T-helper 1 cell (primary cell): ENCODE data around the gene SSC5D.

ENCODE experiments used
- DNase-seq, 5 donors: peaks; one replicate each; pipeline ENCODE4 v3.0.0-alpha.2; 2012 to 2020

SSC5D gene

GRCh38 chr19:55474269-55475265 is 13.7 kb upstream of the SSC5D start:
- no peak for DNase-seq

DNA sequence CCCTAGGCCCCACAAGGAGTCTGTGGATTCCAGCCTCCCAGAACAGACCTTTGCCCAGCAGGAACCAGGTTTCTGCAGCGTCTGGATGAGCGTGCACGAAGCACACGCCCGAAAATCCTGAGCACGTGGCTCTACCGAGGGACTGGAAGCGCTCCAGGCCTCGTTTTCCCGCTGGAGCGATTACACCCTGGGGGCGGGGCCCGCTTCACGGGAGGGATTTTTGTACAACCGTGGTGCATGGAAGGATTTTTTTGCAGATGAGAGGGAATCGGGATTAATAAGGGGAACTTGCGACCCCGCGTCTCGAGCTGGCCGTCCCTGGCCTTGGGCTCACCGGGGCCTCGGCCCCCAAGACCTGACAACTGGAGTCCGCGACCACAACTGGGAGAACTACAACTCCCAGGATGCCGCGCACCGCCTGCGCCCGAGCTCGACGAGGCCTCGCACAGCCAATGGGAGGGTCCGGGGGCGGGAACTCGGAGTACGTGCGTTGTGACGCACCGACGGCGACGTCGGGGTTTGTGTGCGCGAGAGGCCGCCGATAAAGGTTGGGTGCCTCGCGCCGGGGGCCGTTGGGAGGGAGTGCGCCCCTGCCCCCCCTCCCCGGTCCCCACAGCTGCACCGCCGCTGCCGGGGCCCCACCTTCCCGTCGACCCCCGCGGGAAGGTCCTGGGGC is 12.0 kb upstream of the SSC5D start, which contains the start of gene ZNF628:
Gene ZNF628 (plus strand): TSS at position 518 of the 676 bp plus-strand sequence. CDS start 3,294 bp downstream, outside the sequence.
- peak; percentile 95 to 99 (median 96) for DNase-seq

- DNase-seq, result no peak
These were observed 10.3 kb upstream of the SSC5D start for GRCh38 chr19:55477905-55478304.

- no peak for DNase-seq
These were observed 9.9 kb upstream of the SSC5D start for GRCh38 chr19:55478364-55478763.

DNA sequence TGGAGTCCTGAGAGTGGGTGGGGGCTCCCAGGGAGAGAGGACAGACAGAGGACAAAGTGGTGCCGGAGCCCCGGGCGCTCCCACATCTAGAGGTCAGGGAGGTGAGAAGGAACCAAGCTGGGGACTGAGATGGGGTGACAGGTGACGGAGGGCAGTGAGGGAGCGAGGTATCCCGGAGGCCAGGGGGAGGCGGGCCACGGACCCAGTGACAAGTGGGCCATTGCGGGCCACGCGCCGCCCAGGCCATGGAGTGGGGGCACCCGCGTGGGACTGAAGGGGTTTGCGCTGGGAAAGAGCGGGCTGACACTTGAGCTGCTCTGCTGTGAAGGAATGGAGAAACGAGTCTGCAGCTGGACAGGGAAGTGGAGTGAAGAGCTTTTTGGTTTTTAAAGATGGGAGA is 9.2 kb upstream of the SSC5D start:
- no peak for DNase-seq

DNA sequence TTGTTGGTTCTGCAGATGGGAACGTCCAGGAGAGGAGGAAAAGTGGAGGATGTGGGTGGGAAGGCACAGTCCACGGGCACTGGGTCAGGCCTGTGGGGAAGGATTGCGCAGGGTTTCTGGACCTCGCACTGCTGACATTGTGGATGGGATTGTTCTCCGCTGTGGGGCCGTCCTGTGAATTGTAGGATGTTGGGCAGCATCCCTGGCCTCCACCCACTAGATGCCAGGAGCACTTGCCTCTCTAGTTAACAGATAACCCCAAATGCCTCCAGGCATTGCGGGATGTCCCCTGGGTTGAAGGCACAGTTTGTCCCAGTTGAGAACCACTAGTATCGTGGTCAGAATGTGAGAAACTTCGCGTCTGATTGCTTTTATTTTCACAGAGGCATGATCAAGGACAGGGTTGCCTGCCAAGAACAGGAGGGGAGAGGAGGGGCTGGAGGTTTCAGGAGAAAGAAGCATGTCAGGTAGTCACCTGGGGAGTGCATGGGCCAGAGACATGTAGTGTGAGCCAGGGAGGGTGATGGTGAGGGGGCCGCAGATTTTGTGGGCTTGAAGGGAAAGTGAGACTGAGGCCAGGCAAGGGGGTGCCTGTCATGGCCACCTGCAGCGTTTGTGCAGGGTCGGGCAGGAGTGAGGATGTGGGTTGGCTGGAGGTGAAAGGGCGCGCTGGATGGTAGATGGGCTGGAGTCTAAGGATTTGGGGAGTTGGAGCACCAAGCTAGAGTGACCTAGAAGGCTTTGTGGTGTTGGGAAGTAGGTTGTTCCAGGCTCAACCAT is 8.6 kb upstream of the SSC5D start:
- DNase-seq, result no peak

DNA sequence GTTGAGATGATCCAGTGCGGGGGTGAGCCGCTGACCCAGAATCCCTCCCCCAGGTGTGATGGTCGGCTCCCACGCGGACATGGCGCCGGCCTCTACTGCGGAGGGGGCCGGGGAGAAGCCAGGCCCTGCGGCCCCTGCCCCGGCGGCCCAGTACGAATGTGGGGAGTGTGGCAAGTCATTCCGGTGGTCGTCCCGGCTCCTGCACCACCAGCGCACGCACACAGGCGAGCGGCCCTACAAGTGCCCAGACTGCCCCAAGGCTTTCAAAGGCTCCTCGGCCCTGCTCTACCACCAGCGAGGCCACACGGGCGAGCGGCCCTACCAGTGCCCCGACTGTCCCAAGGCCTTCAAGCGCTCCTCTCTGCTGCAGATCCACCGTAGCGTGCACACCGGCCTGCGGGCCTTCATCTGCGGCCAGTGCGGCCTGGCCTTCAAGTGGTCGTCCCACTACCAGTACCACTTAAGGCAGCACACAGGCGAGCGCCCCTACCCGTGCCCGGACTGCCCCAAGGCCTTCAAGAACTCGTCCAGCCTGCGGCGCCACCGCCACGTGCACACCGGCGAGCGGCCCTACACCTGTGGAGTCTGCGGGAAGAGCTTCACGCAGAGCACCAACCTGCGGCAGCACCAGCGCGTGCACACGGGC is 7.0 kb upstream of the SSC5D start:
- DNase-seq, result no peak

- no peak for DNase-seq
These were observed 6.5 kb upstream of the SSC5D start for GRCh38 chr19:55481794-55482155.

- no peak for DNase-seq
These were observed 5.9 kb upstream of the SSC5D start for GRCh38 chr19:55482156-55482961.

GRCh38 chr19:55482967-55483705 is 5.1 kb upstream of the SSC5D start:
- DNase-seq, result no peak

GRCh38 chr19:55483706-55484592 is 4.3 kb upstream of the SSC5D start:
- peak in 1 of 5 donors; percentile 6 for DNase-seq

DNA sequence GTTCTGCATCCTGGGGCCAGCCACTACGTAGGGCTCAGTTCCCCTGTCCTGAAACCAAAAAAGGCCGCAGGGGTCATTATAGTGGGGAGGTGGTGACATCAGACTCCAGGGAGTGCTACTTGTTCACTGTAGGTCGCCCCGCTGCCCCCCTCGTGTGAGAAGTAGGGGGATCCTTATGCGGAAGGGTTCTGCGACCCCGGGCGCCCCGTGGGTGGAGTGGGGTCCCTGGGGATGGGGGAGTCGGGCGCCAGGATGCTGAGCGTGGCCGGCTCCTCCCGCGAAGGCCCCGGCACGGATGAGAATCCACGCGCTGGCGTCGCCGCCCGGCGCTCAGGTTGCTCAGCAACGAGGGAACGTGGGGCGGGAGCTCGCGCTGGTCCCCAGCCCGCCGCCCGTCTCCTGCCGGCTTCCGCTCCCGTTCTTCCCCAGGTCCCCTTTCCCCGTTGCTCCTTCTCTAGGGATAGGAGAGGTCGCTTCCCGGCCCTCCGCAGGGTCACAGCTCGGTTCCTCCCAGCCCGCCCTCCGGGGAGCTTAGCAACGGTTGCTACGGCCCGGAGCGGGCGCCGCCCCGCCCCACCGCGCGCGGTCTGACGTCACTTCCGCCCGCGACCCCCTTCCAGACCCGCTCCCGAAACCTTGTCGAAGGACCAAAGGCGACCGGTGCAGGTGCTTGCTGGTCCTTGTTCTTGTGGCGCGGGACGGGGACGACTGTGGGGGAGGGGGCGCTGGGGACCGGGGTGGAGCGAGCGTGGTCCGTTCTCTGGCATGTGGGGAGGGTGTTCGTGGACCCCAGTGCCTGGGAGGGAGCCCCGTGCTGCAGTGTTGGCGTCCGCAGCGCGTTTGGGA is 3.4 kb upstream of the SSC5D start, which contains the start of gene NAT14:
Gene NAT14 (plus strand): TSS at position 596 of the 846 bp plus-strand sequence. CDS start 521 bp downstream, outside the sequence.
- DNase-seq, result peak; percentile 26 to 61 (median 53)

DNA sequence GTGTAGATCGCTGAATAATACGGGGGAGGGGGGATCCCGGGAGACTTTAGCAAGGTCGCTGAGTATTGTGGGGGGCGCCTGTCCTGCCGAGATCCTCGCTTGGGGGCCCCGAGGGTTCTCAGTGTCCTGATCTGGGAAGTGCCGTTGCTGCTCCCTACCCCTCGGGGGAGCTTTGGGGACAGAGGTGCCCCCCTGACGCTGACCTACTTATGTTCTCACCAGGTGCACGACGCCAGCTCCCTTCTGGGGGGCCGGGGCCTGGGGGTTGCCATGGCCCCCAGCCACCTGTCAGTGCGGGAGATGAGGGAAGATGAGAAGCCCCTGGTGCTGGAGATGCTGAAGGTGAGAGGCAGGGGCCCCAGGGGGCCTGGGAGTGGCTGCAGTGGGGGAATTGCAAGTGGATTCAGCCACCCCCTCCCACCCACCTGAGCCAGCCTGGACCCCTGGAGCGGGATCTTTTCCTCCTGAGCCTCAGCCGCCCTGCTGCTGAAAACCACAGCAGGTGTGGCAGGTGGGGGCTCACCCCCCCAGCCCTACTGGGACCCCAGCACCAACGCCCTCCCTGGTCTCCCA is 2.7 kb upstream of the SSC5D start:
- DNase-seq, result no peak

GRCh38 chr19:55486043-55486970 is 1.9 kb upstream of the SSC5D start:
- DNase-seq, result no peak

DNA sequence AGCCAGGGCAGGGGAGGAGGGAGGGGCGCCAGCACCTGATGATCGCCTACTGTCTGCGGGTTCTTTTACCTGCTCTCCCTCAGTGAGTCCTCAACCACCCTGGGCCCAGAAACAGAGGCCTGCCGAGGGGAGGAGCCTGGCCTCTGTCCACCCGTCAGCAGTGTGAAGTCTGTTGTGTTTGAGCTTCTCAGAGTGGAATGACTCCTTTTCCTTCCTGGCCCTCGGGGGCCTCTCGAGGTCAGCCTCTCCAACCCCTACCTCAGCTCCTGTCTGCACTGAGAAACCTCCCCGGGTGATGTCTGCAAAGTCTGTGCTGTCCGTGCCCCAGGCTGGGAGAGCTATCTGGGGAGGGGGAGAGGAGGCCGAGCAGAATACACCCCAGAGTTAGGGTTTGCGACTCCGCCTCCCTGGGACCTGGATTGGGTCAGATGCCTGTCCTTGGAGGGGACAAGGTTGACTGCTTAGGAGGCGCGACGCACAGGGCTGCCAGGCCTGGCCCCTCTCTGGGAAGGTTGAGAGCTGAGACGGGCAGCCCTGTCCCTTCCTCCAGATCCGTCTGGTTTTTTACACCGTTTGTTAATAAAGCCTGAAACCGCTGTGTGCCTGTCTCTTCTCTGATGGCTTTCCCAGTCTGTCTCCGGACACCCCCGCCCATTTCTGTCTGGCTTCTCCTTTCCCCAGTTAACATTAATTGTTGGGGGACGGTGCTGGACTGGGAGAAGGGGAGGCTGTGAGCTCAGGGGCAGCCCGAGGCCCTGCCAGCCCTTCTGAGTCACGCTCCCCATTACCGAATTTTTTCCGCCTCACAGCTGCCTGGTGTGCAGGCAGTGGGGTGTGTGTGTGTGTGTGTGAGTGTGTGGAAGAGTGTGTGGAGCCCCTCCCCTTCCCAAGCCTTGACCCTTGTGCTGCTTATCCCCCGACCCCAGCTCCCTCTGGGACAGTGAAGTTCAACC is 989 bp upstream of the SSC5D start:
- no peak for DNase-seq
